GM18907 (cell line): ENCODE measurements around the gene BCL2L2.

ENCODE experiments used
- ATAC-seq: cut with Tn5 transposase; IDR thresholded peaks from one replicate; pipeline ENCODE4 v1.9.1; 2021; ENCODE audit warnings: mild to moderate bottlenecking, moderate library complexity; ENCODE audit not compliant: unreplicated experiment

The BCL2L2 gene

DNA sequence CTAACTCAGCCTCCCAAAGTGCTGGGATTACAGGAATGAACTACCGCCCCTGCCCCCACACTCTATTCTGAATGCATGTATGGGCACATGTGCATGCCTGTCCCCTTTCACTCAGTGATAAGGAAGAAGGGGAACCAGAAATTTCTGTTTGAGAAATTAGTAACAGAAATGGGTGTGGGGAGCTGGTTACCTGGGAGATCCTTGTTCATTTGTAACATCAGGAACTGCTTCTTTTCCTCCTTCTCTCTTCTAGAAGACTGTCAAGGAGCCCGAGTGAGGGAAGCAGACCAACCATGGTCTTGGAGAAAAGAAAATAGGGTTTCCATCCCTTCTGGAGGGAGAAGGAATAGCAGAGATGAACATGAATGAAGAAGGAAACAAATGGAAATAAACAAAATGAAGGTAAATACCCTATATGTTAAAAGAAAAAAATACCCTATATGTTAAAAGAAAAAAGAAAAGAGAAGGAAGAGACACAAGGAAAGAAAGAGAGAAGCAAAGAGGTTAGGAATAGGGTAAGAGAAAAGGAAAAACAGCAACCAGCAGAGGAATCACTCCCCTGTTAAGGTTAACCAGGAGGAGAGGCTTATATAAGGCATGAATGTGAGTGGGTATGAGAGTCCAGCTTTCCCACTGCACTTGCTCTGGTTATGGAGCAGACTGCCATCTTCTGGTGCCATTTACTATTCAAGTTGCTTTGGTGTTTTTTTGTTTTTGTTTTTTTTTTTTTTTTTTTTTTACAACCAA, 7.2 kb upstream of the BCL2L2 start:
- ATAC-seq, result no peak

- ATAC-seq, result no peak
Measured at GRCh38 chr14:23299986-23300686, 6.5 kb upstream of the BCL2L2 start.

DNA sequence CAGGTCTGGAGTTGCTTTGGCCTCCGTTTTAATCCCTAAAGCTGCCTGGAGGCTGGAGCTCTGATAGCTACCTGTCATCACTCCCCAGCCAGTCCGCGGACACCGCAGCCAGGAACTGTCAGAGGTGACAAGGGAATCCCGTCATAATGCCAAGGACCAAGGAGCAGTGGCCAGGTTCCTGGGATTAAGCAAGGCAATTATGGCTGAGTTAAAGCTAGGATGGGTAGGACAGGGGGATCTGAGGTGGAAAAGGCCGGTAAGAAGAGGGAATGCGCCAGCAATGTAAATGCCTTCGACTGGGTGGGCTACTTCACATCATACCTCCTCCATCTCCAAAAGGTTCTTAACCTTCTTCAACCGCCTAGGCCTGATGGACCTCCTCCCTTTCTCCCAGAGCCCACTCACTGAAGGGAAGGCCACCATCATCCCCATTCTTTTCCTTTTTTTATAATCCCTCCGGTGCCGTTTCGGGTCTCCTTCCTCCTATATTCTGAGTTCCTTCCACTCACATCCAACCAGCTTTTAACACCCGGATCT, 5.9 kb upstream of the BCL2L2 start:
- no peak for ATAC-seq

GRCh38 chr14:23301288-23301968, 5.2 kb upstream of the BCL2L2 start:
- peak; percentile 82 for ATAC-seq

DNA sequence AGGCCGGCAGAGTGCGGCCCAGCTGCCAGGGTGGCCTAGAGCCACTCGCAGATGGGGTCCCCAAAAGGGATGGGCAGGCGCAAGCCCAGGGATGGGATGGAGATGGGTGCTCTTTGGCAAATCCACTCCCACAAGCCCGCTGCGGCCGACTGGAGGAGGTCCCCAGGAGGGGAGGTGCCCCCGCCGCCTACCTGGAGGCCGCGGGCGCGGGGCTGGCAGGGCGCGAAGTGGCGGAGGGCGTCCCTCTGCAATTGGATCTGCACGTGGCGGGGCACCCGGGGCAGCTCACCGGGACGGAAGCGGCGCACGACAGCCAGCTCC, 4.7 kb upstream of the BCL2L2 start:
- ATAC-seq, result no peak

- peak; percentile 34 for ATAC-seq
Measured at GRCh38 chr14:23302290-23303225, 4.1 kb upstream of the BCL2L2 start, which contains the start of gene PPP1R3E. TSS of gene PPP1R3E (minus strand) at chr14:23302859. CDS start at chr14:23302576, 283 bp downstream.

- no peak for ATAC-seq
Measured at GRCh38 chr14:23307146-23307530, 505 bp downstream of the BCL2L2 start.

DNA sequence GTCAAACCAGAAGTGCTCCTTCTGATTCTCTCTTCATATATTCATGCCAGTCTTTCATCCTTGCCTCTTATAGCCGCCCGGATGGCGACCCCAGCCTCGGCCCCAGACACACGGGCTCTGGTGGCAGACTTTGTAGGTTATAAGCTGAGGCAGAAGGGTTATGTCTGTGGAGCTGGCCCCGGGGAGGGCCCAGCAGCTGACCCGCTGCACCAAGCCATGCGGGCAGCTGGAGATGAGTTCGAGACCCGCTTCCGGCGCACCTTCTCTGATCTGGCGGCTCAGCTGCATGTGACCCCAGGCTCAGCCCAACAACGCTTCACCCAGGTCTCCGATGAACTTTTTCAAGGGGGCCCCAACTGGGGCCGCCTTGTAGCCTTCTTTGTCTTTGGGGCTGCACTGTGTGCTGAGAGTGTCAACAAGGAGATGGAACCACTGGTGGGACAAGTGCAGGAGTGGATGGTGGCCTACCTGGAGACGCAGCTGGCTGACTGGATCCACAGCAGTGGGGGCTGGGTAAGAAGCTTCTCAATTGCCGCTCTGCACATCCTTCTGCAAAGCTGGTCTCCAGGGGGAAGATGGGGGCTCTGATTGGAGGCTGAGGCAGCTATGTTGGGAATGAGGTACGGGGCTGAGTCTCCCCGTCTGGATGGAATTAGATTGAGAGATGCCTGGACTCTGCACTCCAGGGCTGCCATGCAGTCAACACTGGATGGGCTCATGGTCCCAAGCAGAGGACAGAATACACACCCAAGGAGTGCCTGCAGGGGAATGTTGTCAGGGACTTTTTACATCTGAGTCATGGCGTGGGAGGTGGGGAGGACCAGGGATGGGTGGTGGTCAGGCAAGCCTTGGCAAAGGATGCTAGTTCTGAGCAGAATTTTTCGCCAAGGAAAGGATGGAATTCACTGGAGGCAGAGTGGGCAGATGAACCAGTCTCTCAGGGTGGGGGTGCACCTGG, 1.3 kb downstream of the BCL2L2 start:
- no peak for ATAC-seq

- no peak for ATAC-seq
Measured at GRCh38 chr14:23308721-23309445, 2.2 kb downstream of the BCL2L2 start.

GRCh38 chr14:23310546-23310945, 3.9 kb downstream of the BCL2L2 start:
- ATAC-seq, result no peak

GRCh38 chr14:23316300-23316699, 9.7 kb downstream of the BCL2L2 start:
- no peak for ATAC-seq

GRCh38 chr14:23319746-23320583, 13.3 kb downstream of the BCL2L2 start:
- no peak for ATAC-seq

- peak; percentile 93 for ATAC-seq
Measured at GRCh38 chr14:23320584-23321571, 14.2 kb downstream of the BCL2L2 start, which contains the start of gene PABPN1. TSS of gene PABPN1 (plus strand) at chr14:23321457. CDS start at chr14:23321470, 13 bp downstream.

DNA sequence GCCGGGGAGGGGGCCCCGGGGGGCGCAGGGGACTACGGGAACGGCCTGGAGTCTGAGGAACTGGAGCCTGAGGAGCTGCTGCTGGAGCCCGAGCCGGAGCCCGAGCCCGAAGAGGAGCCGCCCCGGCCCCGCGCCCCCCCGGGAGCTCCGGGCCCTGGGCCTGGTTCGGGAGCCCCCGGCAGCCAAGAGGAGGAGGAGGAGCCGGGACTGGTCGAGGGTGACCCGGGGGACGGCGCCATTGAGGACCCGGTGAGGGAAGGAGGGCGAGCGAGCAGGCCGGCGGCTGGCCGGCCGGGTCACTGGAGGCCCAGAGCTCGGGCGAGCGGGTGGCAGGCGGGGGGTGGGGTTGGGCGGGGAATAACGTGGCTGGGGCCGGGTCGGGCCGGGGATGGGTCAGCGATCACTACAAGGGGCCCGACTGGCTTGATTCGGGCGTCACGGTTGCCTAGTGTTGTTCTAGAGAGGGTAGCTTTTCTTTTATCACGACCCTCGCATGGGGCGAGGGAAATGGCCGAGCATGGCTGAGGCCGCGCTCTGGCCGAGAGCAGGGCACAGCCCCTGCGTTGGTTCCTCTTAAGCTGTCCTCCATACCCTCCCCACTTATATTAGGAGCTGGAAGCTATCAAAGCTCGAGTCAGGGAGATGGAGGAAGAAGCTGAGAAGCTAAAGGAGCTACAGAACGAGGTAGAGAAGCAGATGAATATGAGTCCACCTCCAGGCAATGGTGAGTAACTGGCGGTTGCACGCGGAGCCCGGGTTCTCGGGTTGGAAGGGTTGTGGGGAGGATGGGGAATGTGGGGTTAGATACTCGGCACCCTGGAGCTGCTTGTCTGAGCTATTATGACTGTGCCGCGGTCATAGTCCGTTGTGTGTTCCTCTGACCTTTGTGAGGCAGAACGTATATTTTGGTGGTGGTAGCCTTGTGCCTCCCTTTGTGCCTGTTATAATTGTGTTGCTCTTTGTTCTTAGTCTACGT, 15.2 kb downstream of the BCL2L2 start:
- peak; percentile 26 for ATAC-seq
